Stimulated activated naive CD8-positive, alpha-beta T cell treated with anti-CD3 and anti-CD28 coated beads, Interleukin-15, Interleukin-2, amounts not matched to agents 100 U/mL and 50 U/mL, for 24 hours (primary cell): ENCODE results near the gene NOTCH1.

Experiments used
- ATAC-seq: fragments of 150-1000 bp; cut with Tn5 transposase; one replicate; pipeline ENCODE4 v1.10.0; 2021
- DNase-seq: peaks from one replicate; pipeline ENCODE4 v3.0.0; 2021

Gene NOTCH1

DNA sequence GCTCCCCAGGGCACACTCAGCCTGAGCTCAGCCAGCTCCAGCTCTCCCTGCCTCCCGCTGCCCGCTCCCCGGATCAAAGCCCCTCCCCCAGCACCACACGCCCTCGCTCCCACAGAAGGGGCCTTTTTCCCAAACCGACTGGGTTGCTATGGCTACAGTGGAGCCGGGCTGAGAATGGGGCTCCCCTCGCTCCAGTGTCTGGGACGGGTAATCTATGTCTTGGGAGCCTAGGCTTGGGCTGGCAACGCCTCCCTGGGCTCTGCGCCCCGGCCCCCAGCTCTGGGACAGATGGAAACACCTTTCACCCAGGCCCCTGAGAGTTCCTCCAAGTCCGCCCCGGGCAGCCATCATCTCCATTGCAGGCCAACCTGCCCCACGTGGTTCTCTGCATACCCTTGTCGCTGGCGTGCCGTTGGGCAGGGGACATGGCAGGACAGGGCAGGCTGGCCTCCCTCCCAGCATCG is 29.6 kb downstream of the NOTCH1 start:
- DNase-seq (no peak), ATAC-seq (no peak)

DNA sequence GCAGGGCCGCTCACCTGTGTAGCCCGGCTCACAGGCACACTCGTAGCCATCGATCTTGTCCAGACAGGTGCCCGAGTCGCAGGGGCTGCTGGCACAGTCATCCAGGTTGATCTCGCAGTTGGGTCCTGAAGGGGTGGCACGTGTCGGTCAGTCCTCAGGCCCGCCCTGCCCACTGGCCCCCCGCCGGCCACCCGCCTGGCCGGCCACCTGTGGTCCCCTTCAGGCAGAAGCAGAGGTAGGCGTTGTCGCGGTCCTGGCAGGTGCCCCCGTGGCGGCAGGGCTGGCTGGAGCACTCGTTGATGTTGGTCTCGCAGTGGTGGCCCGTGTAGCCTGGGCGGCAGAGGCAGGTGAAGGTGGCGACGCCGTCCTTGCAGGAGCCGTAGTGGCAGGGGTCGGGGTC is 30.6 kb downstream of the NOTCH1 start:
- ATAC-seq = no peak
- no peak for DNase-seq

DNA sequence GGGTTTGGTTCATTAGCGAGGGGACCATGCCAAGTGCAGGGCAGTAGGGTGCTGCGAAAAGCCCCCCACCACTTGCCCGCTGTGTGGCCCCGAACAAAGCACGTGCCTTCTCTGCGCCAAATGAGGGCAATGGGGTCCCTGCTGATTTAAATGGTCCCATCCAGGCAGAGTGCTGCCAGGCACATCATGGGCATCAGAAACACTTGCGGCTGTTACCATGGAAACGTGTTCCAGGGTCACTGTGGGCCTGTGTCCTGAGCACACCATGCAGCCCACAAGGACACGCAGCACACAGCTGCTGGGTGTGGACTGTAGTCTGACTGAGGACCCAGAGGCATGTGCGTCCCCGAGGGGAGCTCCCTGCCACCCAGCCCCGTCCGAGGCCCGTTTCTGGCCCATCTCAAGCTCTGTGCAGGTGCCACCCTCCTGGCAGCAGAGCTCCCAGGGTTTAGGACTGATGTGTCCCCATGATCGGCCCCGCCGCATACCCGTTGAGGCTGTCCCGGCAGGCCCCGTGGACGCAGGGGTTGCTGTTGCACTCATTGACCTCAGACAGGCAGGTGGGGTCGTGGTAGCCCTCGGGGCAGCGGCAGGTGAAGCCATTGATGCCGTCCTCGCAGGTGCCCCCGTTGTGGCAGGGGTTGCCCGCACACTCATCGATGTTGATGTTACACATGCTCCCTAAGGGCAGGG is 31.7 kb downstream of the NOTCH1 start:
- ATAC-seq (no peak), DNase-seq (no peak)

DNA sequence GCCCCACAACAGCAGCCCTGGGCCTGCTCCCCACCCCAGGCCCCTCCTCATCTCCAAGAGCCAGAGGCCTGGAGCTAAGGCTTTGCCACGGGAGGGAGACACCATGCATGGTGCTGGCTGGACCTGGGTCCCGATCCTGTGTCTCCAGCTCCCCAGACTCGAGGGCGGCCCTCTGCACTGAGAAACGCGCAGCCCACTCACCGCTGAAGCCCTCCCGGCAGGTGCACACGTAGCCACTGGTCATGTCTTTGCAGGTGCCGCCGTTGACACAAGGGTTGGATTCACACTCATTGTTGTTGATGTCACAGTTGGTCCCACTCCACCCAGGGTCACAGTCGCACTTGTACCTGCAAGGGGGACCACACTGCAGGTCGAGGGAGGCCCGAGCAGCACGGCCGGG is 32.7 kb downstream of the NOTCH1 start:
- no peak for ATAC-seq
- no peak for DNase-seq

DNA sequence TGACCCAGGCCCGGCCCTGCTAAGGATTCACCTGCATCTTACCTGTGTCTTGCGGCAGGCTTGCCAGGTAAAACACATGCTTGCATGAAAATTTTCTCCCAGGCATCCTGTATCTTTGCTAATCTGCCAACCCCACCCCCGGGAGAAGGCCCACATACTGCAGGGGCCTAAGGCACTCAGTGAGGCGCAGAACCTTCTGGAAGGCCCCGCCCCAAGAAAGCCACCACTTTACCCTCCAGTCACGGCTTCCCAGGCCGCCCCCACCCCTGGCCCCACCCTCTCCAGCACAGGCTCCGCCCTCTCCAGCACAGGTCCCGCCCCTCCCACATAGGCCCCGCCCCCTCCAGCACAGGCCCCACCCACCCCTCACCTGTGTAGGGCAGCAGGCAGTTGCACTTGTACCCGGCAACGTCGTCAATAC is 33.2 kb downstream of the NOTCH1 start:
- DNase-seq = peak; percentile 45

DNA sequence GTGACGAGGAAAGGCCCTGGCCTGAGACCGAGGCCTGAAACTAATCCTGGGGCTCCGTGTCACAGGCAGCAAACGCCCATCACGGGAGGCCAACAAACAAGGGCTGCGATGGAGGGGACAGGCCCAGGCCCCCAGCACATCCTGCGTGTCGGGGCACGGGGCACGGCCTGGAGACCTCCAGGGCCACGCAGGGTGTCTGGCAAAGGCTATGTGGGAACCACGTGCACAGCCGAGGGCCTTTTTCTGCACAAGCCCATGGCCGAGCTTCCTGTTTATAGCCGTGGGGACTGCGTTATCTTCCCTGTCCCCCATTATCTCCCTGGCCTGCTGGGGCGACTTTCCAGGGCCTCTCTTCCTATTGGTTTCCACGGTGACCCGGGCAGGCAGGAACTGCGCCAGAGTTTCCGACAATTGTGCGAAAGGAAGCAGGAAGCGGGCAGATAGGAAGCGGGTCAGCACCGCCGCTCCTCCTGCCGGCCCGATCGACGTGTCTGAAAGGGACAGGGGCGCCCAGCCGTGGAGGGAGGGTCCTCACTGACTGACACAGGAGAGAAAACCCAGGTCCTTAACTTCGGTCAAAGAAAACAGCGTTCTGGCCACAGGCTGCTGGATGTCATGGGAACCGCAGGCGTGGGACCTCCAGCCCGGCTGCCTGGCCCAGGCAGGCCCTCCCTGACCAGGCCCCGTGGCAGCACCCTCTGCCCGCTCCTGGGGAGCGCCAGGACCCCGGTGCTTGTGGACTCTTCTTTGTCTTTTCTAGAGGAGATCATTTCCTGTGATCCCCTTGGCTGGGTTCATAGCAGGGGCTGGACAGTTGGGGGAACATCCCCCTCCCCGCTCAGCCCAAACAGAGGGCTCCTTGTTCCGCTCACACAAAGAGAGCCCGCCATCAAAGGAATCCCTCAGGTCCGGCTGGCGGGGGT is 33.9 kb downstream of the NOTCH1 start:
- ATAC-seq = no peak
- DNase-seq = no peak

More for the DNA sequence above, 33.2 kb downstream of the NOTCH1 start:
- no peak for ATAC-seq

DNA sequence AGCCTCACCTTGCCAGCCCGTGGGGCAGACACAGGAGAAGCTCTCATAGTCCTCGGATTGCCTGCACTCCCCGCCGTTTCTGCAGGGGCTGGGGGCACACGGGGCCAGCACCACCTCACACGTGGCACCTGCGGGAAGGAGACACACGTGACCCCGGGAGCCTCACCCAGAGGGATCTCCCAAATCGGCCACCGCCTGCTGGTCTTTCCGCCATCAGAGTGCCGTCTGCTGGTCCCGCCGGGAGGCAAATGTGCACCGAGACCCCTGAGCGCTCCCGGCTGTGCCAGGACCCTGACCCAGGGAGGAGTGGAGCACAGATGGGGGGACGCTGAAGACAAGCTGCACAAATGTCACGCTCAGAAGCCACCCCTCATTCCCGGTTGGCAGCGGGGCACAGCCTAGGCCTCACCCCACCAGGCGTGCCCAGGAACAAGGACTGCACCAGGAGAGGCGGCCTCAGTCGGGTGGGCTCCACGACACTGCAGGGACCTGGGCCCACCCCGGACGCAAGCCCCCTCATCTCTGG is 34.6 kb downstream of the NOTCH1 start:
- no peak for DNase-seq
- ATAC-seq = no peak

DNA sequence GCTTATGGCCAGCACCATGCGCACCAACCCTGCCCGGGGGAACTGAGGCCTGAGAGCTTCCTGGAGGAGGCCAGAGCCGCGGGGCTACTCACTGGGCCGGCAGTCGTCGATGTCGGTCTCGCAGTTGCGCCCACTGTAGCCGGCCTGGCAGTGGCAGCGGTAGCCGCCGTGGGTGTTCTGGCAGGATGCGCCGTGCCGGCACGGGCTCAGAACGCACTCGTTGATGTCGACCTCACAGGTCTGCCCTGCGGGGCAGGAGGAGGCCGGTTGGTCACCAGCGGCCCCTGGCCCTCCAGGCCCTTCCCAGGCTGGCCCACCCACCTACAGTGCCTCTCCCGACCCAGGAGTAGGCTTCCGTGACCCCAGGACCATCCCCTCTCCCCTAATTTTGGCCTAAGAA is 35.3 kb downstream of the NOTCH1 start:
- ATAC-seq (no peak), DNase-seq (no peak)

DNA sequence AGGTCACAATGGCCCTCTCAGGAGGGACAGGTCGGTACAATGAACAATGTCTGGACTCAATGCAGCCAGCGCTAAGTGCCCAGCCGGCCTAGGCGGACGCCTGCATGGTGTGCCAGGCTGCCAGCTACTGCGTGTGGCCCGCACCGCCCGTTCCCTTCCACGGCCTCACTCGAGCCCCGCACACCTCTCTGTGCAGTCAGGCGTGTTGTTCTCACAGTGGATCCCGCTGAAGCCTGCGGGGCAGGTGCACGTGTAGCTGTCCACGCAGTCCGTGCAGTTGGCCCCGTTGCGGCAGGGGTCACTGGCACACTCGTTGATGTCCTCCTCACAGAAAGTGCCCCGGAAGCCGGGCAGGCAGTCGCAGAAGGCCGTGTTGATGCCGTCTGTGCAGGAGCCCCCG is 36.3 kb downstream of the NOTCH1 start:
- DNase-seq (no peak), ATAC-seq (no peak)

DNA sequence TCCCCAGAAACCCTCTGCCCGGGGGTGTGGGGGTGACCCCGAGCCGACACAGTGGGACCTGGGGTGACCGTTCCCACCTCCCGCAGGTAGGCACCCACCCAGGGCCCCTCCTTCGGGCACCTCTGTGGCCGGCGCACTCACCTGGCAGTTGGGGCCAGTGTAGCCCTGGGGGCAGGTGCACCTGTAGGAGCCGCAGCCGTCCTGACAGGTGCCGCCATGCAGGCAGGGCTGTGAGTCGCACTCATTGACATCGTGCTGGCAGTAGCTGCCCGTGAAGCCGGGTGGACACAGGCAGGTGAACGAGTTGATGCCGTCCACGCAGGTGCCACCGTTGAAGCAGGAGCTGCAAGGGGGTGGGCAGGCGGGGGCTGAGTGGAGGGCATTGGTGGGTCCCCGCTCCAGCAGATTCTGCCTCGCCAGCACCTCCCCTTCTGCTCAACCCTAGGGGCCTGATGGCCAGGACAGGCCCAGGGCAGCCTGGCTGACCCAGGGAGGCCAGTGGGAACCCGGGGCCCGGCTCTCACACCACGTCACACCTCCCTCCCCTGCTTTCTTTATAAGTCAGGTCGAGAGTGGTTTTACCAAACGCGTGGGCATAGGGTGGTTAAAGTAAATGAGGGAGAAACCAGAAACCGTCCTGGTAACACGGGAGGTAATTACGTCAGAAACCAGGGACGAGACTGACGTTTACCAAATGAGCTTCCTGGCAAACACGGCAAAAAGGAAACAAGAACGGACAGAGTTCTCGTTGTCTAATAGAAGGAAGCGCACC is 36.9 kb downstream of the NOTCH1 start:
- no peak for DNase-seq
- no peak for ATAC-seq

DNA sequence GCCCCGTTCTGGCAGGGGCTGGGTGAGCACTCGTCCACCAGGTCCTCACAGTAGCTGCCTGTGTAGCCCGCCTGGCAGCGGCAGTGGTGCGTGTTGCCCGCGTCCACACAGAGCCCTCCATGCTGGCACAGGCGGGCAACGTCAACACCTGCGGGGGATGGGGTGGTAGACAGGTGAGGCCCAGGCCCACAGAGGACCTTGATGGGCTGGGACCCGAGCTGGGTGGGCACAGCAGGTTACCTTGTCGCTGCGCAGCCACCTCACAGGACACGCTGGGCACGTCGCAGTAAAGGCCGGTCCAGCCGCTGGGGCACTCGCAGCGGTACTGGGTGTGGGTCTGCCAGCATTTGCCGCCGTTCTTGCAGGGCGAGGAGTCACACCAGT is 37.9 kb downstream of the NOTCH1 start:
- no peak for ATAC-seq
- no peak for DNase-seq

DNA sequence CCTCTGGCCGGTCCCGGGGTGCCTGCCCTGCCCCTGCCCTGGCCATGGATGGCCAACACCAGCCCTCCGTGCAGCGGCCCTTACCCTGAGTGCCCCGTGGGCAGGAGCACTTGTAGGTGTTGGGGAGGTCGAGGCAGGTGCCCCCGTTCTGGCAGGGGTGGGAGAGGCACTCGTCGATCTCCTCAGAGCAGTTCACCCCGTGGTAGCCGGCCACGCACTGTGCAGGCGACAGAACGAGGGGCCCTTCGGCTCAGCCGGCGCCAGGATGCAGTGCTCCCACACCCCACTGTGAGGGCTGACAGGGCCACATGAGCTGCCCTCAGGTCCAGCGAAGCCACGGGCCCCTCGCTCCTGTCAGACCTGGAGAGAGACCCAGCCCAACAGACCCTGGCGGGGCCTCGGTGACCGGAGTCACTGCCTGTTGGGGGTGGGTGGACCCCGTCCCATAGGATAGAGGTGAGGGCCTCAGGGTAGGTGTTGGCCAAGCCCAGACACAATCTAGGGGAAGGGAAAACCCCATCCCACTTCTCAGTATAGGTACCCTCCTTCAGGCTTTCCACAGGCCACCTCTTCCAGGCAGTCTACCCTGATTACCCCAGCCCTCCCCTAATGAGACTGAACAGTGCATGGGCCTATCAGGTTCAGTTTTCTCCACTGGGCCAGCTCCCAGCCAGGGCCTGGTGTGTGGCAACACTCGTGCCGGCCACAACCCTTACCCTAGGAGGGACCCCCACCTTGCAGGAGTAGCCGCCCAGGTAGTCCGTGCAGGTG is 38.4 kb downstream of the NOTCH1 start:
- DNase-seq = no peak
- ATAC-seq = no peak

DNA sequence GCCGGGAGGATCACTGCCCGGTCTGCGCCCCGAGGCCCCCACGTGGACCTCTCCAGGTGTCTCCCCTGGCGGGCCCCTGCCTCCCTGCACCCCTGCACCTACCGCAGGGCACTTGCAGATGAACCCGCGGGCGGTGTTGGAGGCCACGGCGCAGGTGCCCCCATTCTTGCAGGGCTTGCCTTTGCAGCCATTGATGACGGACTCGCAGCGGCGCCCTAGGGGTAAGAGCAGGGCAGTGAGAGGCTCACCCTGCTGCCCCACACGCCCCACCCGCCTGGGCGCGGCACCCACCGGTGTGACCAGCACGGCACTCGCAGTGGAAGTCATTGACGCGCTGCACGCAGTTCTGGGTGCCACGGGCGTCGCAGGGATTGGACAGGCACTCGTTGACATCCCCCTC is 39.4 kb downstream of the NOTCH1 start:
- ATAC-seq (no peak), DNase-seq (no peak)

DNA sequence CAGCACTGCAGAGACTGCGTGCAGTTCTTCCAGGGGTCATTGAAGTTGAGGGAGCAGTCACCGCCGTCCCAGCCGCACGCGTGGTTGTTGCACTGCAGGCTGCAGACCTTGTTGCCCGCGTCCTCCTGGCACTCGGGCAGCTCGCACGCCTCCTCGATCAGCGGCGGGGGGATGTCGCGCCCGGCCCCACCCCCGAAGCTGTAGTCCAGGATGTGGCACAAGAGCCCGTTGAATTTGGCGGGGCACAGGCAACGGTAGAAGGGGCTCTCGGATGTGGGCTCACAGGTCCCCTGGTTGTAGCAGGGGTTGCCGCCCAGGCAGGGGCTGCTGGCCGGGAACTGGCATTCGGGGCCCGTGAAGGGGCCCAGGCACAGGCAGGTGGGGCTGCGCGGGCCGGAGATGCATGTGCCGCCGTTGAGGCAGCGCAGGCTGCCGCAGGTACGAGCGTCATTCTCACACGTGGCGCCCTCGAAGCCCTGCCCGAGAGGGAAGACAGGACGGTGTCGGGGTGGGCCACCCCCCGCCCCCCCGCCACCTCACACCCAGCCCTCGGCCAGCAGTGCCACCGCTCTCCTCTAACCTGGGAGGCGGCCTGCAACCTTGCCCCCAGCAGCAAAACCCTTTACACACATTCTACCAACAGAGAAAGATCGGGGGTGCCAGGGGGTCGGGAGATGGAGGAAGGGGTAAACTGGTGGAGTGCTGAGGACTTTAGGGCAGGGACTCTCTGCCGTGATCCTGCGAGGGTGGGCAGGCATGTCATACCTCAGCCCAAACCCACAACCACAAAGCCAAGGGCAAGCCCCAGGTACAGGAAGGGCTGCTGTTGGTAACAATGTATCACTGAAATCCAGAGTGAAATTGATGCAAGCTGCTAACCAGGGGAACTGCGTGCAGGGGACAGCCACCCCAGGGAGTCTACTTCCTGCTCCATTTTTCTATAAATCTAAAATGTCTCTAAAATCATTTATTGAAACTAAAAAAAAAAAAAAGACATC is 40.1 kb downstream of the NOTCH1 start:
- no peak for ATAC-seq
- no peak for DNase-seq

DNA sequence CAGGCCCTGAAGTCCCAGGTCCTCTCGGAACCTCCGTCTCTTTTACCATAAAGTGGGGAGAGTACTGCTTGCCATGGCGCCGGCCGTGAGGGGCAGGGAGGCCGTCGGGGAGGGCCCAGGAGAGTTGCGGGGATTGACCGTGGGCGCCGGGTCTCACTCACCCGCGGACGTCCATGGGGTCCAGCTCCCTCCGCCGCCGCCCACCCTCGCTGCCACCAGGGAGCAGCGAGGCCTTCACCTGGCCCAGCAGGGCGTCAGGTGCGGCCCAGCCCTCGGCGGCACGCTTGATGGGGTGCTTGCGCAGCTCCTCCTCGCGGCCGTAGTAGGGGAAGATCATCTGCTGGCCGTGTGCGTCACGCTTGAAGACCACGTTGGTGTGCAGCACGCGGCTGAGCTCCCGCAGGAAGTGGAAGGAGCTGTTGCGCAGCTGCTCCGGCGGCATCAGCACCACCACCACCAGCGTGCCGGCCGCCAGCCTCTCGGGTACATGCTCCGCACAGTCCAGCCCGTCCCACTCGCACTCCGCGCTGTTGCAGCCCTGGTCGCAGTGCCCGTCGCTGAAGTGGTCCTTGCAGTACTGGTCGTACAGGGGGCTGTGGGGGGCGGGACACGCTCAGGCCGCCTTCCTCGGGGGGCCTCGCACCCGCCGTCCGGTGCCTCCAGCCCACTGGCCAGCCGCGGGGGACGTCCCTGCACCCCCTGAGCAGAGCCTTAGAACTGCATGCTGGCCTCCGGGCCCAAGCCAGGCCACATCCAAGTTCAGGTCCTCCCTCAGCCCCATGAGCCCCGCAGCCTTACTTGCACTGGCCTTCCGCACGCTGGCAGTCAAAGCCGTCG is 41.1 kb downstream of the NOTCH1 start:
- no peak for DNase-seq
- no peak for ATAC-seq

DNA sequence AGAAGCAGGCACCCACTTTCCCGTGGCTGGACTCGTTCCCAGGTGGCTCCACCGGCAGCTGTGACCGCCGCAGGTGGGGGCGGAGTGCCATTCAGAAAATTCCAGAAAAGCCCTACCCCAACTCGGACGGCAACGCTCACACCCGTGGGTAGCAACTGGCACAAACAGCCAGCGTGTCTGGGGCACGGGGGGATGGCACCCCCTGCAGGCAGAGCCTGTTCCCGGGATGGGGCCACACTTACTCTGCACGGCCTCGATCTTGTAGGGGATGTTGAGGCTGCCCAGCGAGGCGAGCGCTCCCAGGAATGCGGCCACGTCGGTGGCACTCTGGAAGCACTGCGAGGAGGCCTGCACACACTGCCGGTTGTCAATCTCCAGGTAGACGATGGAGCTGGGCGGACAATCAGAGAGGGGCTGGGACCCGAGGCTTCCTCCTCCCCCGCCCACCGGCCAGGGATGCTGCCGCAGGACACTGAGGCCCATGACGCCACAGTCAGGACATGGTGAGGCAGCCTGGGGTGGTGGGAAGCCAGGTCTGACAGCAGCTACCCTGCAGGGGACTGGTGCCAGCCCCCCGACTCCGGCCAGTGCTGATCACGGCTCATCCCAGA is 42.8 kb downstream of the NOTCH1 start:
- DNase-seq (no peak), ATAC-seq (no peak)

DNA sequence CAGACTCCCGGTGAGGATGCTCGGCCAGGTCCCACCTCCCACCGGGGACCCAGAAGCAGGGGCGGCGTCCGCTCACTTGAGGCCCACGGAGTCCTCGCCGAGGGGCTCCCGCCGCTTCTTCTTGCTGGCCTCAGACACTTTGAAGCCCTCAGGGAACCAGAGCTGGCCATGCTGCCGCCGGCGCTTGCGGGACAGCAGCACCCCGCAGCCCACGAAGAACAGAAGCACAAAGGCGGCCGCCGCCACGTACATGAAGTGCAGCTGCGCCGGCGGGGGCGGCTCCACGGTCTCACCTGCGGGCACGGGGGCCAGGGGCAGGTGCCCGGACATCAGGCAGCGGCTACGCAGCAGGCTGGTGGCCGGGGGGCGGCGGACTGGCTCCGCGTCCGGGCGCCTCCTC is 43.7 kb downstream of the NOTCH1 start:
- DNase-seq = no peak
- ATAC-seq = no peak

DNA sequence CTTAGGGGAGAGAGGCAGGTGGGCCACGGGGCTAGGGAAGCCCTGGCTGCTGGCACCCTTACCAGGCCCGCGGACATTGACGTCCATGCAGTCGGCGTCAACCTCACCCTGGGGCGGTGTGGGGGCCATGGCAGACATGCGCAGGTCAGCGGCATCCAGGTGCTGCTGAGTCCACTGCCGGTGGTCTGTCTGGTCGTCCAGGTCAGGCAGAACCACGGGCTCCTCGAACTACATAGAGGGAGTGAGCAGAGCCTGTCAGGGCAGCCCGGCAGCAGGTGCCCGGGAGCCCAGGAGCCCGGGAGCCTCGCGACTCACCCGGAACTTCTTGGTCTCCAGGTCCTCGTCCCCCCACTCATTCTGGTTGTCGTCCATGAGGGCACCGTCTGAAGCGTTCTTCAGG is 44.2 kb downstream of the NOTCH1 start:
- no peak for DNase-seq
- no peak for ATAC-seq
